ENCODE results near the gene SMAP1.

SMAP1 gene

GRCh38 chr6:70894001-70894400, 226.3 kb downstream of the SMAP1 start:
- DNase-seq (ENCODE audit: low spot score), result no peak

GRCh38 chr6:70900047-70900446, 232.4 kb downstream of the SMAP1 start:
- no peak for DNase-seq (ENCODE audit: low spot score)

- no peak for DNase-seq (ENCODE audit: low spot score)
Observed at GRCh38 chr6:70901324-70901723, 233.6 kb downstream of the SMAP1 start.

- no peak for DNase-seq (ENCODE audit: low spot score)
Observed at GRCh38 chr6:70903665-70904452, 236.2 kb downstream of the SMAP1 start.

GRCh38 chr6:70905742-70906141, 238.1 kb downstream of the SMAP1 start:
- DNase-seq (ENCODE audit: low spot score), result no peak
